DMS153 (cell line): Measurements from ENCODE around the gene UCP3.

Experiments used
- DNase-seq: peaks from one replicate; lab custom pipeline; 2025; lab: John Stamatoyannopoulos, UW

The UCP3 gene

DNA sequence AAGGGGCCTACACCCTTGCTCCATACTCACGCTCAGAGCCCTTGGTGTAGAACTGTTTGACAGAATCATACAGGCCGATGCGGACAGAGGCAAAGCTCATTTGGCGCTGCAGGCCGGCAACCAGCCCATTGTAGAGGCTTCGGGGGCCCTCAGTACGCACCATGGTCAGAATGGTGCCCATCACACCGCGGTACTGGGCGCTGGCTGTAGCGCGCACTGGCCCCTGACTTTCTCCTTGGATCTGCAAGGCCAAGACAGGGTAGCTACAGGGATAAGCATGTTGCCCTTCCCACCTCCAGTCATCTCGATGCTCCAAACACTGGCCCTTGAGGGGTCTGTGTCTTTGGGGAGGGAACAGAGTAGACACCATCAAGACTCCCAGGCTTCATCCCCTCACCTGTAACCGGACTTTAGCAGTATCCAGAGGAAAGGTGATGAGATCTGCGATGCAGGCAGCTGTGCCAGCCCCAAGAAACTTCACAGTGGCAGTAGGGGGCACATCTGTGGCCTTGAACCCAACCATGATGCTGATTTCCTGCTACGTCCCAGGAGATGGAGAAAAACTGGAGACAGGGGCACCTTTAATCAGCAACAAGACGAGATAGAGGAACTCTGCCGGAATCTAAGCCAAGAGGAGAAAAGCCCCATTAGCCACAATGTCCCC lies 30.9 kb downstream of the UCP3 start:
- DNase-seq = no peak

DNA sequence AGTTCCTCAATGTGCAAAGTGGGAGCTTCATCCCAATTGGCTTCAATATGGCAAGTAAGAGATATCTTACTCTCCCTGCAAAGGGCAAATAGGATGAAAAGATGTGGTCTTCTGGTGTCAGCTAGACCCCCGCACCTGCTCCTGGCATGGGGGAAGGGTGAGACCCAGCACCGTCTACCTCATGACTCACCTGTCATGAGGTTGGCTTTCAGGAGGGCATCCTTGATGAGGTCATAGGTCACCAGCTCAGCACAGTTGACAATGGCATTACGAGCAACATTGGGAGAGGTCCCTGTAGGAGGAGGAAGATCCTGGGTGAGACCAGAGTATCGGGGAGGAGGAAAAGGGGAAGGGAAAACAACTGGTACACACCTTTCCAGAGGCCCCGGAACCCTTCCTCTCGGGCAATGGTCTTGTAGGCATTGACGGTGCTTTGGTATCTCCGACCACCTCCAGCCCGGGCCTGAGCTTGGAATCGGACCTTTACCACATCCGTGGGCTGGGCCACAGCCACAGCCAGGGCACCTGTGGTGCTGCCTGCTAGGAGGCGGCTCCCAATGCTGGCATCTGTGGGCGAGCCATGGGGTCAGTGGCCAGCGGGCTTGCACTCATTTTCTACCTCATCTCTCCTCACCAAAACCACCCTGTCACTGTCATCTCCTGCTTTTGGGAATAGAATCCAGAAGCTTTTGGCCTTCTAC lies 32.3 kb downstream of the UCP3 start:
- no peak for DNase-seq

DNA sequence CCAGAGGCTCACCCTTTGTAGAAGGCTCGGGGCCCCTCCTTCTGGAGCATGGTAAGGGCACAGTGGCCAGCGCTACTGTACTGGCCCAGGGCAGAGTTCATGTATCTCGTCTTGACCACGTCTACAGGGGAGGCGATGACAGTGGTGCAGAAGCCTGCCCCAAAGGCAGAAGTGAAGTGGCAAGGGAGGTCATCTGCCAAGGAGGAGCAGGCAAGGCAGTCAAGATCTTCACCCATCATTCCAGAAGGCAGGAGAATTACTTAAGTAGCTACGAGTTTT lies 33.5 kb downstream of the UCP3 start:
- DNase-seq = no peak

- DNase-seq = no peak
Observed at GRCh38 chr11:73974604-73975478, 34.0 kb downstream of the UCP3 start.

GRCh38 chr11:73972620-73973449 lies 36.0 kb downstream of the UCP3 start:
- no peak for DNase-seq

GRCh38 chr11:73972187-73972586 lies 36.7 kb downstream of the UCP3 start:
- DNase-seq = no peak

DNA sequence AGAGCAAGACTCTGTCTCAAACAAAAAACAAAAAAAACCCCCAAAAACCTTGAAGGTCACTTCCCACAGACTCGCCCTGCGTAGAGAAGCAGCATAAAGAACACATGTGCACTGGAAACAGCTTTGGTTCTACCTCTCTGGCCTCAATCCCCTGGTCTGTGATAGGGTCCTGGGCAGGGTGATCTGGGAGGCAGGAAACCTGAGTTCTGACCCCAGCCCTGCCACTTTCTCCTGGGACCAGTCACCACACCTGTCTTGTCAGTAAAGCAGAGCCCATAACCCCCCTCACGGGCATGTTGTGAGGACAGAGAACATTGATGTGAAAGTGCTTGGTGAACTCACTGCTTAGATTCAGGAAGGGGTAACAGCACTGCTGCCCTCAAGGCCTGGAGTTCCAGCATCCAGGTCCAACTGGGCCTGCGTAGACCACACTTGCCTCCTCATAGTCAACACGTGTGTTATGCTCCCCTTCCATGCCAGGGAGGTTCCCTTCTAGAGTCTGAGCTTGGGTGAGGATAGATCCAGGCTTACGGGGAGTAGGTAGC lies 37.6 kb downstream of the UCP3 start:
- no peak for DNase-seq

DNA sequence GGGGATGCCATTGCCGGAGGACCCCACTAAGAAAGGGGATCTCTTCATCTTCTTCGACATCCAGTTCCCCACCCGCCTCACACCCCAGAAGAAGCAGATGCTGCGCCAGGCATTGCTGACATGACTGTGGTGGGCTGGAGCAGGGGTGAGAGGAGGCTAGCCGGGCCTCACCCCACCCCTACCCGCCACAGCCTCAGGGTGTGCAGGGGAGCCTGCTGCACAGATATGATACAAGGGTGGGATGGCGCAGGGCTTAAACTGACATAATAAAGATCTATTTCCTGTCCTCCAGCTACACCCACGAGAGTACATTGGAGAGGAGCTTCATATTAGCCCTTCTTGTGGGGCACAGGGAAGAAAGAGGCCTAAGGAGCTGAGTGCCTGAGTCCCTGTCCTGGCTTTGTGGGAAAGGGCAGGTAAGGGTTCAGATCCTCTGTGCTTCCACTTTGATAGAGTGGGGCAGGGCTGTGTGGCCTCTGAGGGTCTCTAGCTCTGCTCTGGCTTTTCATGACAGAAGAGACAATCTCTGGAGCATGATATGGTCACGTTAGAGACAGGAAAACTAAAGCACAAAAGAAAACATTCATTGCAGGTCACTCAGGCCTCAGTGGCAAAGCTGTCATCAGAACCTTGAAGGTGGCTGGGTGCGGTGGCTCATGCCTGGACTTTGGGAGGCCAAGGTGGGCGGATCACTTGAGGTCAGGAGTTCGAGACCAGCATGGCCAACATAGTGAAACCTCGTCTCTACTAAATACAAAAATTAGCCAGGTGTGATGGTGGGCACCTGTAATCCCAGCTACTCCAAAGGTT lies 38.7 kb downstream of the UCP3 start:
- DNase-seq = no peak

DNA sequence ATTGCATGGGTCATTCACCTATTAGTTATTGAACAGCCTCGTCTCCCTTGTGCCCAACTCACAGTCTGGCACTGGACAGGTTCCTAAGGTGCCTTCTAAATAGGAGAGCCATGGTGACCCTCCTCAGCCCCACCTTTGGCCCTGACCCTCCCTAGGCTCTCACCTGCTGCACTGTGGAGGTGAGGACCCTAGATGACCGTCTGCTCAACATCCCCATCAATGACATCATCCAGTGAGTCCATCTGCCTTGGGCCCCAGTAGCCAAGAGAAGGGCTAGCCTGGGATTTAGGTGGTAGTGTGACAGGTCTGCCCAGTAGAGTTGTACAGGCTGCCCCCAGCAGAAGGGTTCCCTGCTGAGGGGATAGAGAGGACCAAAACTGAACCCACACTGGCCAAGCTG lies 39.8 kb downstream of the UCP3 start:
- no peak for DNase-seq

GRCh38 chr11:73968356-73968966 lies 40.4 kb downstream of the UCP3 start:
- DNase-seq = no peak

GRCh38 chr11:73965764-73966121 lies 43.1 kb downstream of the UCP3 start:
- no peak for DNase-seq

DNA sequence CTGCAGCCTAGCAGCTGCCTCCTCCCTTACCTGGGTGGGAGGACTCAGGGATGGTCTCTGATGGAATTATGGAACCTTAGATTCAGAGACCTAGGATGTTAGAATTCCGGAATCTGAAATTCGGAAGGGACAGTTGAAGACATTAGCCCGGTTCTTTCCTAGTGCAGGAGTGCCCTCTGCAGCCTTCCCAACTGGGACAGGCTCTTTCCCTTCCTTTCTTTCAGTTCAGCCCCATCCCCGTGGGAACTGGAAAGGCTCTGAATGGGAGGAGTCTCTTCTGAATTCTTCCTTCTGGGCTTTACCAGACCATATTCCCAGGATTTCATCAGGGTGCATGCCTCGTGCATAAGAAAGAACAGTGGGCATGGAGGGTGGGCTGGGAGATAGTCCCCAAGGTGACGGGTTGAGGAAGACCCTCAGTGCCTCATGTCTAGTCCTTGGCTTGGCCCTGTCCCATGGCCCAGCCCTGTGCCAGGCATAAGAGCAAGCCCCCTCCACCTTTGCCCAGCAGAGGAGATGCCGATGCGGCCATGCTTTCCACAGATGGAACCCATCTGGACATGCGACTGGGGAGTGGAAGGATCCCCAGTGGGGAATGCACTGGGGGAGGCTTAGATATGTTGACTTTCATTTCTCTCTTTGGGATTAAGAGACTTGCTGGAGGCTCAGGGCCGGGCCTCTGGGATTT lies 43.7 kb downstream of the UCP3 start:
- DNase-seq = no peak

GRCh38 chr11:73963861-73964260 lies 45.0 kb downstream of the UCP3 start:
- DNase-seq = no peak

GRCh38 chr11:73962101-73962705 lies 46.7 kb downstream of the UCP3 start:
- DNase-seq = no peak

GRCh38 chr11:73961321-73961720 lies 47.6 kb downstream of the UCP3 start:
- no peak for DNase-seq

- no peak for DNase-seq
Observed at GRCh38 chr11:73958521-73959141, 50.3 kb downstream of the UCP3 start.

GRCh38 chr11:73957654-73958361 lies 51.1 kb downstream of the UCP3 start:
- no peak for DNase-seq

- no peak for DNase-seq
Observed at GRCh38 chr11:73956876-73957653, 51.8 kb downstream of the UCP3 start.
